ENCODE results near the gene EFNA4.

The EFNA4 gene

DNA sequence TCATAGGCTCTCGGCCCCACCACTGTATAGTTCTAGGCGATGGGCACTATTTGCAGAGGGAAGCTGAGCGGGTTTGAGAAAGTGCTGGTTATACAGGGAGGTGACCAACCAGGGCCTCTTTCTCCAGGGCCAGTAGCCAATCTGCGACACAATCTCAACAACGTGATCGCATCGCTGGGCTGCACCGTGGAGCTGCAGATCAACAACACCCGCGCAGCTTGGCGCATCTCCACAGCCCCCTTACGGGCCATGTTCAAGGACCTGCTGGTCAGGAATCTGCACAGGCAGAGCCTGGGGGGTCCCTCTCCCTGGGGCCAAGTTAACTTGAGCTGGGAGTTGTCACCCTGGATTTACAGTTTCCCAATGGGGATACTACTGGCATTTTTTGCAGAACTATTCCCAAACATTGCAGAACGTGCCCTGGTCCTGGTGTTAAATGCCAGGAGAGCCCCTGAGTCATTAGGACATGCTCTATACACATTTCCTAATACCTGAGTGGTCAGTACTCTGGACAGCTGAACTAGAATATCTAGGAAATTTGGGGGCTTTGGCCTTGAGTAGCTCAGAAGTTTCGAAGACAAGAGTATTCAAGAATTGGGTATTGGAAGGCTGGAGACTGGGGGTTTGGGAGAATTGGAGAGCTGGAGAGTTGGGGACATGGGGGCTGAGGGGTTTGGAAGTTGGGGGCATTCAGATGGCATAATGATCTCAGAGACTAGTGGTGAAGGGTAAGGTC, 23.0 kb upstream of the EFNA4 start:
- H3K36me3 ChIP-seq, result no peaks in the 10 kb centered on the region
- no peaks in the 10 kb centered on the region for H3K27me3 ChIP-seq
- no peak overlapping the region for H3K4me3 ChIP-seq
- H4K20me1 ChIP-seq, result no peaks in the 10 kb centered on the region
- TF ChIP-seq Cebpa-rat (IDR thresholded peaks at IDR 0.05), result no peak
- peak overlapping the region; percentile 56 for H3K4me2 ChIP-seq
- H3K9ac ChIP-seq, result no peak overlapping the region
- no peak overlapping the region for H3K27ac ChIP-seq
- H3K4me1 ChIP-seq, result peaks cover 67% of the 10 kb centered on the region
- H3K9me3 ChIP-seq, result no peaks in the 10 kb centered on the region

DNA sequence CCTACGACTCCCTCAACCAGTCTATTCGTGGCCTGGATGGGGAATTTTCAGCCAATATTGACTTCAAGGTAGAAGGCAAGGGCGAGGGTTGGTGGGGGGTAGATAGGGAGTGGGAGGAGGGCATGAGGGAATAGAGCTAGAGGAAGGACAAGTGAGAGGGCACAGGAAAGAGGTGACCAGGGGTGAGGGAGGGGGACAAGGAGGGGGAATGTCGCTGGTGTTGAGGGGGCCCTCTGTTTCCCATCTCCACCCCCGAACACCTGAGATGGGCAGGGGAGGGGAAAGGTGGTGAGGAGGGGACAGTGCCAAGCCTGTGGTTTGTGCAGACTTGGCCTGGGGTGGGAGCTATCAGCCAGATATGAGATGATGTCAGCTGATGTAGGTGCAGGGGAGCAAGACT, 20.8 kb upstream of the EFNA4 start:
- no peaks in the 10 kb centered on the region for H3K9me3 ChIP-seq
- H3K9ac ChIP-seq, result no peak overlapping the region
- TF ChIP-seq Cebpa-rat (IDR thresholded peaks at IDR 0.05), result no peak
- peaks cover 67% of the 10 kb centered on the region for H3K4me1 ChIP-seq
- H3K27ac ChIP-seq, result no peak overlapping the region
- no peak overlapping the region for H3K4me3 ChIP-seq
- no peaks in the 10 kb centered on the region for H4K20me1 ChIP-seq
- H3K4me2 ChIP-seq, result peak overlapping the region; percentile 59
- no peaks in the 10 kb centered on the region for H3K36me3 ChIP-seq
- H3K27me3 ChIP-seq, result no peaks in the 10 kb centered on the region

DNA sequence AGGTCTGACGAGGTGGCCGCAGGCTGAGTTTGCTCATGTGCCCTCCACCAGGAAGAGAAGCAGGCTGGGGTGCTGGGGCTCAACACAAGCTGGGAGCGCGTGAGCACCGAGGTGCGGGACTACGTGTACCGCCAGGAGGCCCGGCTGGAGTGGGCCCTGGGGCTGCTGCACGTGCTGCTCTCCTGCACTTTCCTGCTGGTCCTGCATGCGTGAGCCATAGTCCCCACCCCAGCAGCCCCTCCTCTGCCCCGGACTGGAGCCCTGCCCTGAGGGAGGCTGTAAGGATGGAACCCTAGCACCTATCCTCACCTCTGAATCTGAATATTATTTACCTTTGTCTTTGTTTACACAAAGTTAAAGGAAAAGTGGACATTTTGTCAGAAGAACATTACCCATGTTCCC, 20.2 kb upstream of the EFNA4 start:
- no peak overlapping the region for H3K9ac ChIP-seq
- peak overlapping the region; percentile 59 for H3K4me2 ChIP-seq
- peaks cover 66% of the 10 kb centered on the region for H3K4me1 ChIP-seq
- no peaks in the 10 kb centered on the region for H3K9me3 ChIP-seq
- no peaks in the 10 kb centered on the region for H4K20me1 ChIP-seq
- no peaks in the 10 kb centered on the region for H3K36me3 ChIP-seq
- no peak overlapping the region for H3K4me3 ChIP-seq
- no peaks in the 10 kb centered on the region for H3K27me3 ChIP-seq
- no peak overlapping the region for H3K27ac ChIP-seq
- TF ChIP-seq Cebpa-rat (IDR thresholded peaks at IDR 0.05), result no peak

DNA sequence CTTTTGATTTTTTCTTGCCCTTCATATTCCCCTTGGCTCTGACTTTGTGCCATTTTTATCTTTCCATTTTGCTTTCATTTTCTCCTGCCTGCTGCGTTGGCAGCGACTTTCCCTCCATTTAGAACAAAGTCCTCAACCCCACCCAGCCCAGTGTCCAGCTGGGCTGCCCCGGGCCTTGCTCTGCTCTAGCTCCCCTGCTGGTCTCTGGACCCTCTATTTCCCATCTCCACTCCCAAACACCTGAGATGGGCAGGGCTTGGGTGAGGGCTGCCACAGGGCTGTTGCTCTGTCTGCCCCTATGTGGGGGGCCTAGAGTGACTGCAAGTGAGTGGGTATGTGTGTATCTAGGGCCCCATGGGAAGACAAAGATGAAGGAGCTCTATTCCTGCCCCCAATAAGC, 19.7 kb upstream of the EFNA4 start:
- Histone ChIP-seq H3K36me3 (no peaks in the 10 kb centered on the region), H3K27me3 (no peaks in the 10 kb centered on the region), H3K4me2 (peak overlapping the region; percentile 59), H3K9ac (no peak overlapping the region), H3K4me1 (peaks cover 61% of the 10 kb centered on the region), H3K4me3 (no peak overlapping the region), H3K27ac (no peak overlapping the region), H3K9me3 (no peaks in the 10 kb centered on the region), H4K20me1 (no peaks in the 10 kb centered on the region)
- no peak for TF ChIP-seq Cebpa-rat (IDR thresholded peaks at IDR 0.05)

DNA sequence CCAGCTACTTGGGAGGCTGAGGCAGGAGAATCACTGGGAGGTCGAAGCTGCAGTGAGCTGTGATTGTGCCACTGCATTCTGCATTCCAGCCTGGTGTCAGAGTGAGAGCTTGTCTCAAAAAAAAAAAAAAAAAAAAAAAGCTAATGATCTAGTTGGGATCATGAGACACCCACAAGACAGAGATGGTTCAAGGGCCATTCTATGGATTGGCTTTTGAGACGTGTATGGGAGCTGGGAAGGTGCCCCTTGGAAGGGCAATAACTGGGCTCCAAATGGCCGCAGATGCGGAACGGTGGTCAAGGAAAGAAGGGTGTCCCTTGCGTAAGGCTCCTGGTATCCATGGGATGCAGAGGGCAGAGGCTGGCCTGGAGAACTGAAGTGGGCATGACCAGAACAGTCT, 19.2 kb upstream of the EFNA4 start:
- peaks cover 56% of the 10 kb centered on the region for H3K4me1 ChIP-seq
- H3K36me3 ChIP-seq, result no peaks in the 10 kb centered on the region
- H3K9ac ChIP-seq, result no peak overlapping the region
- H3K4me3 ChIP-seq, result no peak overlapping the region
- H3K4me2 ChIP-seq, result peak overlapping the region; percentile 59
- no peaks in the 10 kb centered on the region for H4K20me1 ChIP-seq
- no peak overlapping the region for H3K27ac ChIP-seq
- no peak for TF ChIP-seq Cebpa-rat (IDR thresholded peaks at IDR 0.05)
- no peaks in the 10 kb centered on the region for H3K9me3 ChIP-seq
- no peaks in the 10 kb centered on the region for H3K27me3 ChIP-seq

DNA sequence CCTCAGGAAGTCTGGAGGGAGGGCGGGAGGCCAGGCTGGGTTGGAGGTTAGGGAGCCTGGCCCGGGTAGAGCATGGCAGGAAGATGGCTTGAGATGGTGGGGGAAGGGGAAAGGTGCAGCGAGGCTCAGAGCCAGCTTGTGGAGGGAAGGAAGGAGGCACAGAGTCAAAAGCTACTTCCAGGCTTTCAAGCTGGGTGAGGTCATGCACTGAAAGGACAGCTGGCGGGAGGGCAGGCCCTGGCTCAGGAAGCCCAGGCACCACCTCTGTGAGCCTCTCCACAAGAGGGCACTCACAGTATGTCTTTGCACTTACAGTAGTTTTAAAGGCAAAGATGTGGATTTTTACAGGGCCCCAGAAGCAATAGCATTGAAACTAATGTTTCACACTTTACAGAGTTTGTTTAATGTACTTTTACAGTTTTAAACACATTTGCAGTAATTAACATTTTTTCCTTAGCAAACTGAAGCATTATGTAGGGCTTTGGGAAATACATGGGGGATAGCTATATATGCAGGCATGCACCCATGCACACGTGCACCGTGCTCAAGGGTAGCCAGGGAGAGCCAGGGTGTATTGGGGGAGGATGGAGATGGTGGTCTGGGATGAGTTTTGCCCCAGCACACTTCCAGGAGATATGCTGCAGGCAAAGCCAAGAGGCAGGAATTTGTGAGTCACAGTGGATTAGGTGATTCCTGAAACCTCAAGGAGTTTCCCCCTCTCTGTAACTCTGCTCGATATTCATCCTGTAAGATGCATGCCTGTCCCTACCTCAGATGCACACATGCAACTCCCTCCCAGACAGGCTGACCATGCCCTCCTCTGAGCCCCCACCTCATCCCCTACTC, 18.5 kb upstream of the EFNA4 start:
- Histone ChIP-seq H3K9ac (no peak overlapping the region), H4K20me1 (no peaks in the 10 kb centered on the region), H3K27ac (no peak overlapping the region), H3K27me3 (no peaks in the 10 kb centered on the region), H3K4me3 (no peak overlapping the region), H3K4me2 (peak overlapping the region; percentile 32), H3K9me3 (no peaks in the 10 kb centered on the region), H3K36me3 (no peaks in the 10 kb centered on the region), H3K4me1 (peaks cover 57% of the 10 kb centered on the region)
- no peak for TF ChIP-seq Cebpa-rat (IDR thresholded peaks at IDR 0.05)

DNA sequence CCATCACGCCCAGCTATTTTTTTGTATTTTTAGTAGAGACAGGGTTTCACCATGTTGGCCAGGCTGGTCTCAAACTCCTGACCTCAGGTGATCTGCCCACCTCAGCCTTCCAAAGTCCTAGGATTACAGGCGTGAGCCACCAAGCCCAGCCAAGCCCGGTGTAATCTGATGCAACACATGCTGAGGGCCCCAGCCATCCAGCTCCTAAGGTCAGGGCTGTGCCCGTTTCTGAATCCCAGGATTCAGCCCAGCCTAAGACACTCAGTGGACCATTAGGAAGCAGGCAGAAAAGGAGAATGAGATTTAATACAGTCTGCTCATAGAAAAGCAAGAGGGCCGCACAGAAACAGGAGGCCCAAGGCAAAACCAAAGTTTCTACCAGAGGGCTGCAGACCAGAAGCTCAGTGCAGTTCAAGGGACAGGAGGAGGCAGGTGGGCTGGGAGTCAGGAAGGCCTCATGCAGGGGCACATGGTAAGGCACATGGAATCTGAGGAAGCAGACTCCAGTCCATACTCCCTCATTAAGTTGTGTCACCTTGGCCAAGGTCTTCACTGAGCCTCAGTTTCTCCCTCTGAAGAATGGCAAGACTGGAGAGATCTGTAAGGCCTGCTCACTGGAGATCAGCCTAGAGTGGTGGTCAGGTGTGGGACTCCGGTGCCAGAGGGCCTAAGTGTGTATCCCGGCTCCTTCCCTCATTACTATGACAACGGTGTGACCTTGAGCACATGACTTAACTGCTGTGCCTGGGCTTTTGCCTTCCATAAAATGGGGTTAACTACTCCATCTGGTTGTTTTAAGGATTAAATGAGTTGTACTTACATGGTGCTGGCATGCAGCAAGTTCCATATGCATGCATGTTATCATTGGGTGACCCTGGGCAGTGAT, 14.8 kb upstream of the EFNA4 start:
- H3K9me3 ChIP-seq, result no peaks in the 10 kb centered on the region
- H3K27me3 ChIP-seq, result no peaks in the 10 kb centered on the region; the same call in 1 of the 2 replicates
- peaks cover 1% of the 10 kb centered on the region; the same call in 1 of the 2 replicates for H3K36me3 ChIP-seq
- no peak for TF ChIP-seq Cebpa-rat (IDR thresholded peaks at IDR 0.05)
- no peak overlapping the region for H3K27ac ChIP-seq
- H3K4me1 ChIP-seq, result peaks cover 47% of the 10 kb centered on the region
- H3K9ac ChIP-seq, result no peak overlapping the region
- H4K20me1 ChIP-seq, result peaks cover 20% of the 10 kb centered on the region
- H3K4me3 ChIP-seq, result no peak overlapping the region
- no peak overlapping the region for H3K4me2 ChIP-seq

DNA sequence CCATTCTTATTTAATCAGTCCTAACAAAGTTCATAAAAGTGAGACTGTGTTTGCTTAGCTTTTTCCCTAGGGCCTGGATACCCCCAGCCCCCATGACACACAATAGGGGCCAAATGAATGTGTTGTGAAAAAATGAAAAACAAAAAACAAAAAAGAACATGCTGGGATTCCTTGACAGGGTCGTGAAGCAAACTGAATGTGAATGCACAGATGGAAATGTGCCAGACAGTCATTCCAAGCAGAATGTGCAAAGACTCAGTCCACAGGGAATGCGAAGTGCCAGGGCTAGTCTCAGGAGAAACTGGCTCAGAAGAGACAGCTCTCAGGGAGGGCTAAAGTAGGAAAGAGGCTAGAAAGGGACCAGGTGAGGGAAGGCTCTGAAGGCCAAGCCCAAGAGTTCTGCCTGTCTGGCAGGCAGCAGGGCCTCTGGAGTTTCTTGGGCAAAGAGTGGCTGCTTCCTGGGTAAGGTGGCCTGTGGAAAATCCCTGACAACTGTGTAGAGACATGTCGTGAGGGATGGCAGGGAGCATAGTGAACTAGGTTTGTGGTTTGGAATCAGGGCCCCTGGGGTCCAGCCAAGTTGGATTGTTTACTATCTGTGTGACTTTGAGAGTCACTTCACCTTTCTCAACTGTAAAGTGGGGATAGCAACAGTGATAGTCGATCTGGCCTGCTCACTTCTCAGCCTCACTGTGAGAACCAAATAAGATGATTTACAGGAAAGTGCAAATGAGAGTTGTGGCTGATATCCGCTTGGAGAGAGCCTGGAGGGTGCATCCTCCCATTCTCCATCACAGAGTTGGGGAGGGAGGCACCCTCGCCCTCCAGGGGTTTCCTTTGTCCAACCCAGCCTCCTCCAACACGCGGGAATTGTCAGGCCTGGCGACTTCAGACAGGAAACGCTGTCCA, 13.6 kb upstream of the EFNA4 start:
- Histone ChIP-seq H3K4me2 (peak overlapping the region; percentile 100), H3K27ac (no peak overlapping the region), H3K9me3 (no peaks in the 10 kb centered on the region), H3K4me3 (peak overlapping the region; percentile 87), H3K36me3 (peaks cover 12% of the 10 kb centered on the region), H4K20me1 (peaks cover 26% of the 10 kb centered on the region), H3K4me1 (peaks cover 46% of the 10 kb centered on the region), H3K9ac (peak overlapping the region; percentile 85; the same call in 1 of the 2 replicates), H3K27me3 (no peaks in the 10 kb centered on the region; the same call in 1 of the 2 replicates)
- TF ChIP-seq Cebpa-rat (IDR thresholded peaks at IDR 0.05), result no peak

All from BLaER1 (cell line).